Hematopoietic multipotent progenitor cell treated with erythropoietin and hydrocortisone succinate and interleukin-3 and kit ligand, for 6 days (in vitro differentiated cells): ENCODE measurements around the gene DHX15.

Source experiments
- DNase-seq: peaks from one replicate; pipeline ENCODE4 v3.0.0-alpha.2; 2015

DHX15 gene

DNA sequence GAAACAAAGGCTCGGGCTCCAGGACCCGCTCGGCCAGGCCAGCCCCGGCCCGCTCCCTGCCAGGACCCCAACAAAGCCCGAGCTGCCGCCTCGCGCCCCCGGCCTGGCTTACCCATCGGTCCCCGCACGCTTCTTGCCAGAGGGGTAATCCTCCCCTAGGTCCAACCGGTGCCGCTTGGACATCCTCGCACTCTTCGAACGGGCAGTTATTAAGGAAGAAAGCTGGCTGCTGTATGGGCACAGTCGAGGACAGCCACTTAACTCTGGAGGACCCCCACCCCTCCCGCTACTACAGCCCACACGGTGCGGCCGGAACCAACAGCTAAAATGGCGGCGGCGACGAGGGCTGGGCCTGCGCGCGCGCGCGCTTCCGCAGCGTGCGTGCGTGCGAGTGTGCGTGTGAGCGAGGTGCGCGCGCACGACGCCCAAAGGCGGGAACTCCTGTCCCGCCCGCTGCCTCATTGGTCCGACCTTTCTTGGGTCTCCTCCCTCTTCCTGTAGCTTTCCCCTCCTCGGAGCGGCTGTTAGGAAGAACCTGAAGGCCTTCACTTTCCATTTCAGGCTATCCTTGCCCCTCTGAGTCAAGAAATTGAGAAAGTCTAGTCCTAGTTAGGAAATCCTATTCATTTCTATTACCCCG, at the start of gene DHX15:
Gene DHX15, minus strand, starts transcription at position 344 of the 640 bp plus-strand sequence. Its CDS starts 161 bp downstream, at position 183.
- DNase-seq, result peak; percentile 98

DNA sequence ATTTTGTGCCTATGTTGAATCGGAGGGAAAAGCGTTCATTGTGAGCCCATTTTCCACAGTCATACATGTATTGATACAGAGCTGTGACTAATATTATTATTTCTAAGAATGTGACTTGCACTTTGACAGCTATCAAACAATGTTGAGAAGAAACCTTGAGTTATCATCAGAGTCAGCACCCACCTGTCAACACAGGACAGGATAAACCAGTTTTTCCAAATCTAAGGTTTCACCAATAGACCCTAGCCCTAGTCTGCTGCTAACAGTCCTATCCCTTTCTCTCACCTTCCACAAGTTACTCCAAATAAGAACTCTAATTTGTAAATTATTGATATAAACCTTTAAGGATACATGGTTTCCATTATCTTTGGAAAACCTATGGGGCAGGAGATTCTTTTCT, 47.7 kb upstream of the DHX15 start:
- DNase-seq, result no peak

DNA sequence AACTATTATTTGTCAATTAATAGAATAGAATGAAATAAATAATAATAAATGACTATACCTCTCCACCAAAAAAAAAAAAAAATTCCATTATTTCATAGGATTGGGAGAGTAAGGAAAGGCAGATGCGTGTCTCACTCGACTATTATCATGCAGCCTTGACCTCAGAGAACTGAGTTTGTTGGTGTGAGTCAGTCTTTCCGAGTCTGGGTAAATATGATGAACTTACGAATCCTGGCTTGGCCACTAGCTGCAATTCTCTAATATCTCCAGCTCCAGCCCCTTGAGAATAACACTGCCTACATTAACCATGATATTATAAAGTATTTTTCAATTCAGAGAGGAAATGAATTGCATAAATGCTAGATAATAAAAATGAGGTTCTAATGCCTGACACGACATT, 46.6 kb upstream of the DHX15 start:
- DNase-seq, result no peak

DNA sequence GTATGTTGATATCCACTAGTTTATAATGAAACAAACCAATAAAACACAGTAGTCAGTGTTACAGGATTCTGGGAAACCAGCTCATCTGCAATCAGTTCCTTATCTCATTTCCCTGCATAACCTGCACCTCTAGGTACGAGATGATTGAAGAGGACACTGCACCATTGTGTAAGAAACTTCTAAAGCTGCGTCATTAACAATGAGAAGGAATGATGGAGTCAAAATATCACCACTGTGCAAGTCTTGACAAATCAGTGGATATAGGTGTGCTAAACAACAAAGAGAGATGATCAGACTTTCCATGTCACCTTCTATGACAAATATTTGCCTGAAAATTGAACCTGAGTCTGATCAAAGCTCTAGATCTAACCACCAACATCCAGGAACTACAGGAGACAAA, 40.7 kb upstream of the DHX15 start:
- DNase-seq, result no peak

DNA sequence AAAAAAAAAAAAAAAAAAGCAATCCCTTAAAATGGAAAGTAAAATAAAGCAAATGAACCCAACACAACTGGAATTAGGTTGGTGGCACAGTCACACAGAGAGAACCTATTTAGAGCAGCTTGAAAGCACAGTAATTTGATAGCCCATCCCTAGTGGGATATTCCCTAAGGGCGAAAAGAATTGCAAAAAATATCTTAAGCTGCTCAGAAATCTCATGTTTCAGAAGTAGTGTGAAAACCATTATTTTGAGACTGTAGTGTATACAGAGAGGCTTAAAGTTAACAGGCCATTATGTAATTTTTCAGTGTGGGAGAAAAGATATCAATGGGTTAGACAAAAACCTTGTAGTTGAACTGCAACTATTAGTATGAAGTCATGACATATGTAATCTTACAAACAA, 40.0 kb upstream of the DHX15 start:
- no peak for DNase-seq

DNA sequence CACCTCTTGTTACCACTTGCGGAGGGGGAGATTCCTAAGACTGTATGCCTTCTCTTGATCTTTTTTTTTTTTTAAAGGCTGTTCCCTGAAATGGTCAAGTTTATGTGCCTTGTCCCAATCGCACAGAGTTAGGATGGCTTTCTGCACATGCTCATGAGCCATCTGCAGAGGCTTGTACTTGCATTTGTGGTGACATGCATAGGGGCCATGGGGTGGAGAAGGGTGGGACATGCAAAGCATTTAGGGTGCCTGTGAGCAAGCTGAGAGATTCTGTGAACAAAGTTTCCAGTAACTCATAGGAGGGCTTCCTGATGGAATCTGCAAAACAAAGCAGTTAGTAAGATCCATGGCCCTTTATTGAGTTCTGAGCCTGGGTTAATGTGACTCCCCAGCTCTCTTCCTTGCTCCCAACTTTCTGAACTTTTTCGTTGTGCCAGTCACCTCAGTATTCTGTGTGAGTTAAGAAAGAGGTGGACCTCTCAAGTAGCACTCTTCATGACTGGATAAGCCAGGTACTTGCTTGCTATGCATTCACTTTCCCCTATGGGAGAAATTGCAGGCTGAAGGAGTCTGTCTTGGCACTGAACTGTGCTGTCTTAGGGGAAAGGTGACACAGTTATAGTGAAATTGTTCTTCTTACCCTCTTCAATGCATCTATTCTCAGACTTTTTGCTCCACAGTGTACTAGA, 37.9 kb upstream of the DHX15 start:
- DNase-seq, result no peak

DNA sequence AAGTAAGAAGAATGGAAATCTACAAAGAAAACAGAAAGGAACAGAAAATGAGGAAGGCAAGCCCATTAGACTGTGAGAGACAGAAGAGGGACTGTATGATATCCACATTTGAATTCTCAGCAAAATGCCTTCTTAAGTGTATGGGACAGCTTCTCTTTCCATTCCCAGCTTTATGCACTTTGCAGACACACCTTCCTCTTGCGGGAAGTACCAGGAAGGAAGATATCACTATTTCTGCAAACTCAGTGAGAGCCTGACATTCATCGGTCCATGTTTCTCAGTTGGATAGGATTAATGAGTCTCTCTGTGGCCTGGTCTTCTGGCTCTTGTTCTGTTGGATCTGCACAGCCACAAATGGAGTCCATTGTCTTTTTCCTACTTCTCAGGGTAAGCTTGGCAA, 31.6 kb upstream of the DHX15 start:
- no peak for DNase-seq

DNA sequence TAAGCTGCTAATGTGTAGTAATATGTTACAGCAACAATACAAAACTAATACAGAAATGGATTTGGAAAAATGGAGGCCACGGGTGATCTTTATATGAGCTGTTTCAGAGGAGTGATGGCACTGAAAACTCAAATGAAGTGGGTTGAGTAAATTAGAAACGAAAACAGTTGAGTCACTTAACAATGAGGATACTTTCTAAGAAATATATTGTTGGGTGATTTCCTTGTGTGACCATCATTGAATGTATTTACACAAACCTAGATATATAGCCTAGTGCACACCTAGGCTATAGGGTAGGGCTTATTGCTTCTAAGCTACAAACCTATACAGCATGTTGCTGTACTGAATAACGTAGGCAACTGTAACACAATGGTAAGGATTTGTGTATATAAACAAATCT, 30.5 kb upstream of the DHX15 start:
- DNase-seq, result no peak

DNA sequence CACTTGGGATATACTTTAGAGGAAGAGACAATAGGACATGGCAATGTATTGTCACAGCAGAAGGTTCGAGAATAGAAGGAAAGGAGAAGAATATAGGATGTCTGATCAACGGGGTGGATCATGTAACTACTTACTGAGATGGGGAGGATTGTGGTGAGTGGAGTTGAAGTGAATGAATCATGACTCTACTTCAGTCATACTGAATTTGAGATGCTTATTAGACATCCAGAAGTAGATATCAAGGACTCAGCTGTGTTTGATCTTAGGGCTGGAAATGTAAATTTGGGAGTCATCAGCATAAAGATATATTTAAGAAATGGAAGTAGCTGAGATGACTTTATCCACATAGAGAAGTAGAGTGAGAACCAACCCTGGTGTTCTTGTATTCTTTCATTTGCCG, 29.1 kb upstream of the DHX15 start:
- DNase-seq, result no peak

DNA sequence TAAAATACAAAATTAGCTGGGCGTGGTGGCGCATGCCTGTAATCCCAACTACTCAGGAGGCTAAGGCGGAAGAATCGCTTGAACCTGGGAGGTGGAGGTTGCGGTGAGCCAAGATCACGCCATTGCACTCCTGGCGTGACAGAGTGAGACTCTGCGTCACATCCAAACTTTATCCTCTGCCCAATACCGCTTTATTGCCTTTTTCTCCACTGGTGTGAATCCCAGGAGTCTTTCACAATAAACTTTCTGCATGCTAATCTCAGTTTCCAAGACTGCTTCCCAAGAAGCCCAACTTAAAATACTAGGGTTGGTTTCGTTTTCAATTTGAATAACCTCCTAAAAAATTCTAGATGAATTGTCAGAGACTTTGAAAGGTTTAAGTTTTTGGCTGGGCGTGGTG, 27.2 kb upstream of the DHX15 start:
- no peak for DNase-seq

DNA sequence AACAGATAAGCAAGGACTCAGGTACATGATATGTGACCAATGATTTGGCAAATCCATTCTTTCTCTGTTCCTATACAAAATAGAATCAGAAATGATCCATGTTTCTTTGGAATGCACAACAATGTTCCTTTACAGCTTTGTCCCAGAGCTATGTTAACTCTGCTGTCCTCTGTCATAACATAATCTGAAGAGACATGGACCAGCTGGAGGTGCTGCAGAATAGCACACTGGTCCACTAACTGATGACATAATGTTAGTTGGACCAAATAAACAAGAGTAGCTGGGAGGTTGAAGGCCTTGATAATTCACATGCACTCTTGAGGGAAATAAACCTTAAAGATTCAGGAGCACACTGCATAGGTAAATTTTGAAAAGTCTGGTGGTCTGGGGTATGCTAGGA, 23.0 kb upstream of the DHX15 start:
- DNase-seq, result no peak

DNA sequence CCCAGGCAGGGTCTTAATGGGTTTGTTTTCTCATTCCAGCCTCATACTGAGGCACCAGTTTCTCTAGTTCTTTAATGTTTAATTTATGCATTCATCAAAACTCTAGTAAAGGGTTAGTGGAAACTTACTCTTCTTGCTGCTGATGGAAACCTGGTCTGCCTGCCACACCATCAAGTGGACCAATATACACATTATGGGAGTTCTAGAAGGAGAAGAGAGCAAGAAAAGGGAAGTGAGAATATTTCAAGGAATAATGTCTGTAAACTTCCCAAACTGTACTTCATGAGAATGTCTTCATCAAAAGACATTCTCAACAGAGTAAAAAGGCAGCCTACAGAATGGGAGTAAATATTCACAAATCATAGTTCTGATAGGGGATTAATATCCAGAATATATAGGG, 20.9 kb upstream of the DHX15 start:
- DNase-seq, result no peak

DNA sequence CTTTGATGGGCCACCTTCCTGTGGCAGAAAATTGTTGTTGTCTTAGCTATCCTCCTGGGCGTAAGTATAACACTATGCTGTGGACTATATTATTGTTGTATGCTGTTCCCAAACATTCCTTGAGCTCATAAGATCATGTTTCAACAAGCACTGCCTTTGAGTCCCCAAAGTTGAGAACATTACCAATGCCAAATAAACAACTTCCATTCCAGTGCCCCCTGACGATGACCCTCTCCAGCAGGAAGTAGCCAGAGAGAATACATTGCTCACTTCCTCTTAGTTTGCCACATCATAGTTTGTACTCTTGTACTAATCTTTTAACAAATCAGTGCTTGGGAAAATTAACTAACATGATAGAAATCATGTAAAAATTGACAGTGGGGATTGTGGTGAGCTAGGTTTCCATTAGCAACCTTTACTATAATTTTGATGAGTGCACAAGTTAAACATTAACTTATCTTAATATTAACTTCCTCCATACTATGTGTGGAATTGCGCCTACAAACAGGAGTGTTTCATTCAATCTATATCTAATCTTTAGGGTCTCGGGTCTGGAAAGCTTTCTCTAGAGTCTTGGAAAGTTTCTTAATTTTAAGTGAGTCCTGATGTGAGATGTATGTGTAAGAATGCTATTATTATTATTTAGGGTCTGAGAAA, 20.3 kb upstream of the DHX15 start:
- no peak for DNase-seq

DNA sequence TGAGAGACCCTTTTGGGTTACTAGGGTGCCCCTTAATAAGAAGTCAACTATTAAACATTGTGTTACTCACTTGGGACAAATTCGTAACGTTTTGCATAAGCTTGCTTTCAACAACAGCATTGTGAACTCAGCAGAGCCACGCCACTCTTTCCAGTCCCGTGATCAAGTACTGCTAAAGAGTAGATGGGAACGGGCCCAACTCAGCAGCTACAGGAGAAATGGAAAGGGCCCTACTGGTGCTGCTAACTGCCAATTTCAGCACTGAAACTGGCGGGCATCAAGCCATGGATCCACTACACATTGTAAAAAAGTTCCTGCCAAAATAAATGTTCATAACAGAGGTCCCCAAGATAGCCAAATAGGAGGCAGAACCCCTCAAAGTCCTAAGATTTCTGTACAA, 19.0 kb upstream of the DHX15 start:
- DNase-seq, result no peak

DNA sequence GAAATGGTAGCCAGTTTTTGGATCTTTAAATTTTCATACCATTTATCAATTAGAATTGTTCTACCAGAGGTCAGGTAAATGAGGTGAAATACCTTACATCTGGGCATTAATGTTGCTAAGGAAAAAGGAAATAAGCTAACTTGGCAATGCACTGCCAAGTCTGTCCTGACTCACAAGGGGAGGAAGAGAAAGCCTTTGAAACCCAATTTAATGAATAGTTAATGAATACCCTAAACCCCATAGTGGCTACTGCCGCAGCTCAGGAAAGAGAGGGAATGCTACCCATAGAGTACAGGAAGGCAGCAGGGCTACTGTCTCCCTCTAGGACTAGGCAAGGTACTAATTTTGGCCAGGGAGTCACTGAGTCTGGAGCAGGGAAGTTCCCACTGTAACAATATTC, 16.8 kb upstream of the DHX15 start:
- DNase-seq, result no peak

DNA sequence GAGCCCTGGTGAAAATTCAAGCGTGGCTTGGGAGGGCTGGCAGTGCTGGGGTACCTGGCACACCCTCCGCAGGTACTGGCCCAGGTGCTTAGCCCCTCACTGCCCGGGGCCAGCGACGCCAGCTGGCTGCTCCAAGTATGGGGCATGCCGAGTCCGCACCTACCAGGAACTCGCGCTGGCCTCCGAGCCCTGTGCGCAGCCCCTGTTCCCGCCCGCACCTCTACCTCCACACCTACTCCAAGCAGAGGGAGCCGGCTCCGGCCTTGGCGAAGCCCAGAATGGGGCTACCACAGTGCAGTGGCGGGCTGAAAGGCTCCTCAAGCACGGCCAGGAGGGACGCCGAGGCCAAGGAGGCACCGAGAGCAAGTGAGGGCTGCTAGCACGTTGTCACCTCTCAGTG, 14.9 kb upstream of the DHX15 start:
- no peak for DNase-seq

DNA sequence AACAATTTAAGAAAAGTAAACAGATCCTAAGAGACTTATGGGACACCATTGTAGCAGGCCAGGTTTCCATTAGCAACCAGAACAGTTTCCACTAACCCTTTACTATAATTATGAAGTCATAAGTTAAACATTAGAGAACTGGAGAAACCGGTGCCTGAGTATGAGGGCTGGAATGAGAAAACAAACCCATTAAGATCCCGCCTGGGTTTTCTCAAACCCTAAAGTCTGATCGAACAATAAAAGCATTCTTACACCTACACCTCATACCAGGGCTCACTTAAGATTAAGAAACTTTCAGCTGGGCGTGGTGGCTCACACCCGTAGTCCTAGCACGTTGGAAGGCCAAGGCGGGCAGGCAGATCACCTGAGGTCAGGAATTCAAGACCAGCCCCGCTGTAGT, 13.7 kb upstream of the DHX15 start:
- no peak for DNase-seq

DNA sequence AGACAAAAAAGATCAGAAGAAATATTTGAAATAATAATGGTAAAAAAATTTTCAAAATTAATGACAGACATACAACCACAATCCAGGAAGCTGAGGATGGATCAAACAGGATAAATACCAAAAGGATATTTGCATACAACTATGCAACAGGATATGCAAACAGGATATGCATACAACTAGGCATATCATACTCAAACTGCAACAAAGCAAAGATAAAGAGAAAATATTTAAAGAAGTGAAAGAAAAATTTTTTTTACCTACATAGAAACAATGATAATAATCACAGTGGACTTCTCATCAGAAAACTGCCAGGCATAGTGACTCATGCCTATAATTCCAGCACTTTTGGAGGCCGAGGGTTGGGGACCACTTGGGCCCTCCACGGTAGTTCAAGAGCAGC, 11.3 kb upstream of the DHX15 start:
- no peak for DNase-seq

DNA sequence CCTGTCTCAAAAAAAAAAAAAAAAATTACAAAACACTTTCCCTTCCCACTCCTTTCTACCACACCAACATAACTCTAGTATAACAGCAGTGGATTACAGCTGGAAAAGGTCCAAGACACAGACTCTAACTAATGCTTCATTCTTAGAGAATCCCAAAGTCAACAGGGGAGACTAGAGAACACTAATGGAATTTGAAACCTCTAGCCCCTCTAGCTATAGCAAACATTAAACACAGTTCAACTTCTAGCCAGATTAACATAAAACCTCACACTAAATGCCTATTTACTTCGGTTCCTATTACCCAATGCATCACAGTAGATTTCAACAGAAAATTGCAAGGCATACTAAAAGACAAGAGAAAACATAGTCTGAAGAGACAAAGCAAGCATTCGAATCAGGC, 10.5 kb upstream of the DHX15 start:
- DNase-seq, result no peak

DNA sequence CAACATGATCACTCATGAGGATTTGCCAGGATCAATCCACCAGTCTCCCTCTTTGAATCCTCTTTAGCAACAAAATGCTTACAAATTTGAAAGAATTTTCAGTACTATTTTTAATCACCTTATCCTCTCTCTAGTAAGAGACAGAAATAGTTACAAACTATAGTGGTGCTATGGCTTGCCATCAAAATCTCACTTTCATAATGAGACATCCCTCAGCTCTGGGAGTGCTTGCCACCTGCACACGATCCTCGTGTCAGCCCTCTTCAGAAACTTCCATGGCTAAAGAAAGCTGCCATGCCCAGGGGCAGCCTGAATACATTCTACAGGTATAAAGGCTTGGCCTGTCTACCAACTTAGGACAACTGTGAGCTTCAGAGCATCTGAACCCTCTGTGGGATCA, 5.1 kb upstream of the DHX15 start:
- DNase-seq, result no peak

DNA sequence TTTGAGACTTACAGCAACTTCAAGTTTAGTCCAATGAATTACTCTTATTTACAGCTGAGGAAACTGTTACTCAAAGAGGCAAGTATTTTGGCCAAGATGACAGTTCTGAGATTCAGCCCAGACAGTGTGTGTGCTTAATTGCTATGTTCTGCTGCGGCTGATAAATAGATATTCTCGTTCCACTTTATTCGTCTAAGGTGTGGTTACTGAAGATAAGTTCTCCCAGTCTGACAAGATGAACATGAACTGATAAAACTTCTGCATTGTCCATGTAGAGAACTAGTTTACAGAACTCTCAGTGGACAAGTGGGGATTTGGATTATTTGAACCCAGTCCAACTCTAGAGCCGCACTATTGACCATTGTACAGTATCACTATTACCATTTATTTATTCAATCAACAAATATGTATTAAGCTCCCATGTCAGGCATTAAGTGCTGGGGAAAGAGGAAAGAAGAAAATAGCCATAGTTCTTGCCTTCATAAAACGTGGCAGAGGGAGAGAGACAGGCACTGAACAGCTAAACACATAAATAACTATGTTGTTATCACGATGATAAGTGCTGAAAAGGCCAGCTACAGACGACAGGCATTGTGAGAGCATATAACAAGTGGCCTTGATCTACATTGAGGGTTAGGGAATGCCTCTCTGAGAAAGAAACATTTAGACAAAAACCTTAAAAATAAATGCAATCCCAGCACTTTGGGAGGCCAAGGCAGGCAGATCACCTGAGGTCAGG, 4.0 kb upstream of the DHX15 start:
- peak; percentile 81 for DNase-seq

DNA sequence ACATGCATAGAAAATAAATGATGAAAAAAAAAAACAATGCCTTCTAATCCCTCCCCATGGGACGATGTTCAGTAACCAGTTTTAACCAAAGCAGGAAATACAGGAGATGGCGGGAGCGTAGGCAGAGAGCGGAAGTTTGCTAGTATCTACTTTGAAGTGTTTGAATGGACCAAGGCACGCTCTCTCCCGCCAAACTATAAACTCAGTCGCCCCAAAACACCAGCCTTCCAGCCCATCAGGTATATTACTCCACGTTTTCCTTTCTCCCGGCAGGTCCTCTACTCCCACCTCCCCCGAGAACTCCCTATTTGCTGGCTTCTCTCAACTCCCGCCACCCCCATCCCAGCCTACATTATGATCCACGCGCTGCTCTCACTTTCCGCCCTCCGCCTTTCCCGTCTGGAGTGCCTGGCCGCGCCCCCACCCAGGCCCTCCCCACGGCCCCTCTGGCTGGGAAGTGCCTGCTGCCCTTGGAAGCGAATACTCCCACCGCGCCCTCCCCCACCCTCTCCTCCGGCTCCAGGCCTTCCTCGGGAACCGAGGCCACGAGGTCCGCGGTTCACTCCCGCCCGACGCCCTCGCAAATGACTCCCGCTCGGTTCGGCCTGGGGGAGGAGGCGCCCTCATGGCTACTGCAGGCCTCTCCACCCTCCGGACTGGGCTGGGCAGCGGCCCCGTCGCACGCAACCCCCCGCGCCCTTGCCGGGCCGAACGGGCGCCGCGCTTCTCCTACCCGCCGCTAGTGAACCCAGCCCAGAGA, 723 bp downstream of the DHX15 start:
- peak; percentile 80 for DNase-seq

DNA sequence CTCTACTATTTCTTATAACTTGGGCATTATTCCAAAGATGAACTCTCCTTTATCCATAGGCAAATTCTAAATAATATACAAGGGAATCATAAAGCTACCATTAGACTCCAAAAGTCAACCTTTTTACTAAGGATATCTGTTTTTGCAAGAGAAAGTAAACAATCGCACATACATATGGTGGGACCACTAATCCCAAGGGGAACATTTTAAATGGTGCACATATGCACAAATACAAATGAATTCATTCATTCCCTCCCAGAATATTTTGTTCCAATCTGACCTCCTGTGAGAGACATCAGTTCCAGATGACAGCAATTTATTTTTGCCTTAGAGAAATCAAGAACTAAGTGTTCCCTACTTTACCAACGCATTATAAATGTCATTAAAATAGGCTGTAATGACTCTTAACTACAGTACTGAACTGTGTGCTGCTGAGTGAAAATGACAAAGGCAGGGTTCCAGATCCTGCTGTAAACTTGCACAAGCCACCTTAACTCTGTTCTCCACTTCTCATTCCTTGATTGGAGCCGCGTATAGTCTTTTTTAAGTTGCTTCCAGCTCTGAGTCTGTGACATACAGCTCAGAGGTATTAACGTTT, 2.0 kb downstream of the DHX15 start:
- peak; percentile 35 for DNase-seq
